Measurements from ENCODE around the gene EEF1E1. TPM values are rescaled to one million over a fixed set of nuclear protein-coding genes. Genes with fewer than 3 reads are reported as not detected.
A peak's percentile ranks its signal among the peaks of the same experiment; 100 is the strongest.

Gene EEF1E1
- total RNA-seq, 1 experiment from 2014 or later: 38.8 TPM

DNA sequence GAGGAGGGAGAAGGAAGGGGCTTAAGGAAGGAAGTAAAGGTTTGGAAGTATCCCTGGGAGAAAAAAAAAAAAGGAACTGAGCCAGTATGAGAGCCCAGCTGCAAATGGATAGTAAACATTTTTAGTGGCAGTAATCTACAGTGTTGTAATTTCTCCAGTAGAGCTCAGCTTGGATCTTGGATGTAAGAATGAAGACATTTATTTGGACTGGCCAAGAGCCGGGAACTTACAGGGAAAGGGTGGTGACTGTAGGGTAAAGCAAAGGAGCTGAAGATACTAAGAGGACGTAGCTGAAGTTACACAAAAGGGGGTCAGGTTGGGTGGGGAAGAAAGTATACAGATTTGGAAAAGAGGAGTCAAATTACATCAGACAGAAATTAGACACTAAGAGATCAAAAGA, 13.5 kb downstream of the EEF1E1 start:
- H3K27ac Mint-ChIP-seq (ENCODE audit: unreplicated experiment): no peak overlapping the region
- DNase-seq: no peak
- H3K36me3 Mint-ChIP-seq (ENCODE audit: insufficient read depth, unreplicated experiment): peaks cover 36% of the 10 kb centered on the region
- peaks cover 14% of the 10 kb centered on the region for H3K4me1 Mint-ChIP-seq (ENCODE audit: low read depth, unreplicated experiment)
- intact Hi-C loops (cut with micrococcal nuclease; ENCODE audit: unreplicated experiment): no loop called here
- no TSS peak for BruUV-seq (replicated peaks)
- no peak overlapping the region for H3K4me3 Mint-ChIP-seq (ENCODE audit: low read depth, unreplicated experiment)
- no peak for TF ChIP-seq CTCF (IDR thresholded peaks at IDR 0.05; ENCODE audit: unreplicated experiment)
- CTCF ChIA-PET: no interaction called here
- no peaks in the 10 kb centered on the region for H3K27me3 Mint-ChIP-seq (ENCODE audit: unreplicated experiment)
- H3K9me3 Mint-ChIP-seq (ENCODE audit: low read depth, unreplicated experiment): no peaks in the 10 kb centered on the region

- Mint-ChIP-seq H3K4me3 (ENCODE audit: low read depth, unreplicated experiment) (no peak overlapping the region), H3K4me1 (ENCODE audit: low read depth, unreplicated experiment) (peaks cover 22% of the 10 kb centered on the region), H3K36me3 (ENCODE audit: insufficient read depth, unreplicated experiment) (peaks cover 33% of the 10 kb centered on the region), H3K27ac (ENCODE audit: unreplicated experiment) (no peak overlapping the region), H3K9me3 (ENCODE audit: low read depth, unreplicated experiment) (no peaks in the 10 kb centered on the region), H3K27me3 (ENCODE audit: unreplicated experiment) (no peaks in the 10 kb centered on the region)
- CTCF ChIA-PET: no interaction called here
- TF ChIP-seq CTCF (IDR thresholded peaks at IDR 0.05; ENCODE audit: unreplicated experiment): no peak
- no TSS peak for BruUV-seq (replicated peaks)
- intact Hi-C loops (cut with micrococcal nuclease; ENCODE audit: unreplicated experiment): no loop called here
- no peak for DNase-seq
Observed at GRCh38 chr6:8087870-8088754, 14.2 kb downstream of the EEF1E1 start.

DNA sequence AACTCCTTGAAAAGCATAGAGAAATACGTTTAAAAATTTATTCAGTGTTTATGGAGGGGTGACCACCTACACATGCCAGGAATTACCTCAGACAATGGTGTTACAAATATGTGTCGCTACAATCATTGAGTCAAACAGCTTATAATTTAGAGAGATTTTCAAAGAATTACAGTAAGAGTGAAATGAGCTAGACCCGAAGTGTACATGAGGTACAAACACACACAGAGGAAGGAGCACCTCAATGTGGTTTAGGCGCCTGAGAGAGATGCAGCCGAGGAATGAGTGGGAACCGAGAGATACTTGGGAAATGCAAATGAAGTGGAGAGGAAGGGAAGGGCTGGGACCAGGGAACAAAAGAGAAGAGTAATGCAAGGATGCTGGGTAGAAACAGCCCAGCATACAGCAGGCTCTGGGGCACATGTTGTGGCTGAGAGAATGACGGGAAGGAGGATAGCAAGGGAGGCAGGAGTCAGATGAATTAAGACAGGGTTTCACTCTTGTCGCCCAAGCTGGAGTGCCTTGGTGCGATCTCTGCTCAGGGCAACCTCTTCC, 15.5 kb downstream of the EEF1E1 start:
- CTCF ChIA-PET: no interaction called here
- peaks cover 32% of the 10 kb centered on the region for H3K36me3 Mint-ChIP-seq (ENCODE audit: insufficient read depth, unreplicated experiment)
- intact Hi-C loops (cut with micrococcal nuclease; ENCODE audit: unreplicated experiment): no loop called here
- H3K27me3 Mint-ChIP-seq (ENCODE audit: unreplicated experiment): no peaks in the 10 kb centered on the region
- TF ChIP-seq CTCF (IDR thresholded peaks at IDR 0.05; ENCODE audit: unreplicated experiment): no peak
- no peaks in the 10 kb centered on the region for H3K9me3 Mint-ChIP-seq (ENCODE audit: low read depth, unreplicated experiment)
- H3K4me1 Mint-ChIP-seq (ENCODE audit: low read depth, unreplicated experiment): peaks cover 29% of the 10 kb centered on the region
- H3K4me3 Mint-ChIP-seq (ENCODE audit: low read depth, unreplicated experiment): no peak overlapping the region
- BruUV-seq (replicated peaks): no TSS peak
- no peak for DNase-seq
- no peak overlapping the region for H3K27ac Mint-ChIP-seq (ENCODE audit: unreplicated experiment)

- H3K9me3 Mint-ChIP-seq (ENCODE audit: low read depth, unreplicated experiment): no peaks in the 10 kb centered on the region
- intact Hi-C loops (cut with micrococcal nuclease; ENCODE audit: unreplicated experiment): loop anchor here (2.0 kb wide), 1 partner anchor 20 kb away; the partner anchor contains the start of gene BLOC1S5
- peak; percentile 71 for DNase-seq
- CTCF ChIA-PET: interaction anchor here (1.6 kb wide), 1 partner anchor 17 kb away, joined by 11 read pairs; the partner anchor contains the start of gene EEF1E1
- peaks cover 39% of the 10 kb centered on the region for H3K4me1 Mint-ChIP-seq (ENCODE audit: low read depth, unreplicated experiment)
- H3K27ac Mint-ChIP-seq (ENCODE audit: unreplicated experiment): peak overlapping the region; percentile 27
- peaks cover 25% of the 10 kb centered on the region for H3K36me3 Mint-ChIP-seq (ENCODE audit: insufficient read depth, unreplicated experiment)
- H3K27me3 Mint-ChIP-seq (ENCODE audit: unreplicated experiment): no peaks in the 10 kb centered on the region
- TF ChIP-seq CTCF (IDR thresholded peaks at IDR 0.05; ENCODE audit: unreplicated experiment): no peak
- BruUV-seq (replicated peaks): no TSS peak
- H3K4me3 Mint-ChIP-seq (ENCODE audit: low read depth, unreplicated experiment): no peak overlapping the region
Observed at GRCh38 chr6:8085053-8085511, 17.3 kb downstream of the EEF1E1 start.

Measured in Calu3 (cell line).